Nephron progenitor cell (in vitro differentiated cells): ENCODE data around the gene LALBA.
"Not testable (repeated sequence)": the region's sequence is repeated elsewhere in the genome, so short reads cannot be mapped to it uniquely, and the experiment has no call there.

ENCODE experiments used
- DNase-seq: peaks from one replicate; pipeline ENCODE4 v3.0.0; 2021
- H3K27ac Mint-ChIP-seq: 2 replicates; pipeline ENCODE4 v1.8.0; 2021; ENCODE audit warnings: mild to moderate bottlenecking, moderate library complexity, mixed read lengths
- H3K27me3 Mint-ChIP-seq: 2 replicates; pipeline ENCODE4 v1.8.0; 2021; ENCODE audit warnings: mild to moderate bottlenecking, low read depth, mixed read lengths; ENCODE audit not compliant: poor library complexity
- H3K36me3 Mint-ChIP-seq: 2 replicates; pipeline ENCODE4 v1.8.0; 2021; ENCODE audit warnings: low read depth, mixed read lengths
- H3K4me1 Mint-ChIP-seq: 2 replicates; pipeline ENCODE4 v1.8.0; 2021; ENCODE audit warnings: mixed read lengths
- H3K4me3 Mint-ChIP-seq: 2 replicates; pipeline ENCODE4 v1.8.0; 2021; ENCODE audit warnings: mild to moderate bottlenecking, moderate library complexity, mixed read lengths
- H3K9me3 Mint-ChIP-seq: 2 replicates; pipeline ENCODE4 v1.8.0; 2021; ENCODE audit warnings: mild to moderate bottlenecking, moderate library complexity, mixed read lengths
- TF ChIP-seq, protein P1 (sequence below): fragments of 200-600 bp; sonication (generic); IDR thresholded peaks from 2 replicates; pipeline ENCODE4 v1.5.0; 2021; ENCODE audit warnings: antibody characterized with exemption

The LALBA gene

DNA sequence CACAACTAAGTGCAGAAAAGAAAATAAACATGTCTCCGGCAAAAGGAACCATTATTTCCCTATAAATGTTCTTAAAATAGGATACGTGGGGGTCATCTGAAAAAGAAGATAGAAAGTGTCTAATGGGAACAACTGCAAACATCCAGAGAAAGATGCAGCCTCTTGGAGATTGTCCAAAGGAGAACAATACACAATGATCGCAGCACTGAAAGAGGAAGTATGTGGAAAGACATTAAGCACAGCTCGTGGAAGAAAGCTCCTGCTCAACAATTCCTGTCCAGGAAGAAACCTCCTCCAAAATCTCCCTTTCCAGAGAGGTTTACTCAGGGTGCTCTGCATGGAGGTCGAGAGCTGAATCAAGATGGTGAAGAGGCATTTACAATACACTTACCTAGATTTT lies 2.5 kb upstream of the LALBA start:
- peaks cover 14% of the 10 kb centered on the region for H3K27me3 Mint-ChIP-seq
- no peaks in the 10 kb centered on the region for H3K36me3 Mint-ChIP-seq
- no peaks in the 10 kb centered on the region for H3K4me1 Mint-ChIP-seq
- no peak for DNase-seq
- H3K9me3 Mint-ChIP-seq = no peaks in the 10 kb centered on the region
- TF ChIP-seq, protein P1, sequence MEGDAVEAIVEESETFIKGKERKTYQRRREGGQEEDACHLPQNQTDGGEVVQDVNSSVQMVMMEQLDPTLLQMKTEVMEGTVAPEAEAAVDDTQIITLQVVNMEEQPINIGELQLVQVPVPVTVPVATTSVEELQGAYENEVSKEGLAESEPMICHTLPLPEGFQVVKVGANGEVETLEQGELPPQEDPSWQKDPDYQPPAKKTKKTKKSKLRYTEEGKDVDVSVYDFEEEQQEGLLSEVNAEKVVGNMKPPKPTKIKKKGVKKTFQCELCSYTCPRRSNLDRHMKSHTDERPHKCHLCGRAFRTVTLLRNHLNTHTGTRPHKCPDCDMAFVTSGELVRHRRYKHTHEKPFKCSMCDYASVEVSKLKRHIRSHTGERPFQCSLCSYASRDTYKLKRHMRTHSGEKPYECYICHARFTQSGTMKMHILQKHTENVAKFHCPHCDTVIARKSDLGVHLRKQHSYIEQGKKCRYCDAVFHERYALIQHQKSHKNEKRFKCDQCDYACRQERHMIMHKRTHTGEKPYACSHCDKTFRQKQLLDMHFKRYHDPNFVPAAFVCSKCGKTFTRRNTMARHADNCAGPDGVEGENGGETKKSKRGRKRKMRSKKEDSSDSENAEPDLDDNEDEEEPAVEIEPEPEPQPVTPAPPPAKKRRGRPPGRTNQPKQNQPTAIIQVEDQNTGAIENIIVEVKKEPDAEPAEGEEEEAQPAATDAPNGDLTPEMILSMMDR = no peak
- H3K4me3 Mint-ChIP-seq = no peak overlapping the region
- H3K27ac Mint-ChIP-seq = no peak overlapping the region

DNA sequence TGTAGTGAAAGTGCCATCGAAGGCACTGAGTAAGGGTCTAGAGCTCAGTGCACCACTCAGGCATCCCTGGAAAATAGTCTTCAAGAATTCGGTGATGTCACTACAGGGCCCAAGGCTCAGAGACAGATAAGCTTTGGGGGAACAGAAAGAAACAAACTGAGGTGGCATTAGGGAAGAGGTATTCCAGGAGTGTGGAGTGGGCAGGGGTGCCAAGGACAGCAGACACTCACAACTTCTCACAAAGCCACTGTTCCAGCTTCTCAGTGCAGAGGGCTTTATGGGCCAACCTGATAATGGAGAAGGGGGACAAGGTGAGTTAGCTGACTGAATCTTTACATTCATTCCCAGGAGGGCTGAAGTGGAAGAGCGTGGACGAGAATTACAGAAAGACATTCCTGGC lies 2.1 kb downstream of the LALBA start:
- TF ChIP-seq, protein P1 = no peak
- H3K27me3 Mint-ChIP-seq = peaks cover 36% of the 10 kb centered on the region

DNA sequence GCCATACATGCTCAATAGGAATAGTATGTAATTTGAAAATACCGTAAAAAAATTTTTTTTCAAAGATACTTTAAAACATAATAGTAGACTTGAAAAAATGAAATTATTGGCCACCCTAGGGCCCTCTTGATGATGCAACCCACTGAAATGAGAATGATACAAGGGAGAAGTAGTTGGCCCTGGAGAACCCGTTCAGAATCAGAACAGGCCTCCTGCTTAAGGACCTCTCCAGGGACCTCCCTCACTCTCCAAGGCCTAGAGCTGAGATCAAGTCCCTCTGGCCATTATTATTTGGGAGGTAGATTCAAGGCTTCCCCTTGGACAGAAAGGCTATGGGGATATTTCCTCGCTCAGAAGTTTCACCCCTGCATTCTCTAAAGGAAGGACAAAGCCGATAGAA lies 11.9 kb downstream of the LALBA start:
- no peaks in the 10 kb centered on the region for H3K4me1 Mint-ChIP-seq
- TF ChIP-seq, protein P1 = no peak
- peaks cover 22% of the 10 kb centered on the region for H3K9me3 Mint-ChIP-seq
- no peaks in the 10 kb centered on the region for H3K36me3 Mint-ChIP-seq
- no peak overlapping the region for H3K4me3 Mint-ChIP-seq
- no peak for DNase-seq
- no peak overlapping the region for H3K27ac Mint-ChIP-seq
- peaks cover 5% of the 10 kb centered on the region for H3K27me3 Mint-ChIP-seq

More for the DNA sequence above, 2.1 kb downstream of the LALBA start:
- no peaks in the 10 kb centered on the region for H3K9me3 Mint-ChIP-seq
- H3K4me1 Mint-ChIP-seq = no peaks in the 10 kb centered on the region
- no peak overlapping the region for H3K27ac Mint-ChIP-seq
- no peak overlapping the region for H3K4me3 Mint-ChIP-seq
- no peak for DNase-seq
- H3K36me3 Mint-ChIP-seq = no peaks in the 10 kb centered on the region

DNA sequence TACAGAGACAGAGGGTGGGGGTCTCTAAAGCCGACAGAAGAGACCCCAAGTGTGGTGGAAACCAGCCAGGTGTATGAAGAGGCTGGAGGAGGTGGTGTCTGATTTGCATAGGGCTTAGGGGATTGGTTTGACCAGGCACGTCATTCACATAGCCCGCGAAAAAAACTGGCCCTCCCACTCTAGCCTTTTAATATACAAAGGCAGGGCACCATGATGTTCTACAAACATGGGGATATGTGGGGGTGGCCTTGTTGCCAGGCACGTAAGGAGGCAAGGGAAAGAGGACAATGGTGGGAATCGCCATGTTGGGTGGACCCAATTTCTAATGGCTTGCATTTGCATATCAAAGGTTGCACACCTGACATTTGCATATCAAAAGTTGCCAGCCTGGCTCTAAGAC lies 13.2 kb downstream of the LALBA start:
- no peak for DNase-seq
- H3K4me3 Mint-ChIP-seq = no peak overlapping the region
- peaks cover 5% of the 10 kb centered on the region for H3K27me3 Mint-ChIP-seq
- TF ChIP-seq, protein P1 = no peak
- no peak overlapping the region for H3K27ac Mint-ChIP-seq
- H3K9me3 Mint-ChIP-seq = peaks cover 35% of the 10 kb centered on the region
- H3K4me1 Mint-ChIP-seq = no peaks in the 10 kb centered on the region
- H3K36me3 Mint-ChIP-seq = no peaks in the 10 kb centered on the region

DNA sequence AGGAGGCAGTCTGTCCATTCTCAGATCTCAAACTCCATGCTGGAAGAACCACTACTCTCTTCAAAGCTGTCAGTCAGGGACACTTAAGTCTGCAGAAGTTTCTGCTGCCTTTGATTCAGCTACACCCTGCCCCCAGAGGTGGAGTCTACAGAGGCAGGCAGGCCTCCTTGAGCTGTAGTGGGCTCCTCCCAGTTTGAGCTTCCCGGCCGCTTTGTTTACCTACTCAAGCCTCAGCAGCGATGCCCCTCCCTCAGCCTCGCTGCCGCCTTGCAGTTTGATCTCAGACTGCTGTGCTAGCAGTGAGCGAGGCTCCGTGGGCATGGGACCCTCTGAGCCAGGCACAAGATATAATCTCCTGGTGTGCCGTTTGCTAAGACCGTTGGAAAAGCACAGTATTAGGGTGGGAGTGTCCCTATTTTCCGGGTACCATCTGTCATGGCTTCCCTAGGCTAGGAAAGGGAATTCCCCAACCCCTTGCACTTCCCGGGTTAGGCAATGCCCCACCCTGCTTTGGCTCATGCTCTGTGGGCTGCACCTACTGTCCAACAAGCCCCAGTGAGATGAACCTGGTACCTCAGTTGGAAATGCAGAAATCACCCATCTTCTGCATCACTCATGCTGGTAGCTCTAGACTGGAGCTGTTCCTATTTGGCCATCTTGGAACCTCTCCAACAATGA lies 16.0 kb downstream of the LALBA start:
- peaks cover 59% of the 10 kb centered on the region for H3K9me3 Mint-ChIP-seq
- H3K27me3 Mint-ChIP-seq, H3K36me3 Mint-ChIP-seq, DNase-seq, H3K4me1 Mint-ChIP-seq, H3K27ac Mint-ChIP-seq, H3K4me3 Mint-ChIP-seq: not testable (repeated sequence)

DNA sequence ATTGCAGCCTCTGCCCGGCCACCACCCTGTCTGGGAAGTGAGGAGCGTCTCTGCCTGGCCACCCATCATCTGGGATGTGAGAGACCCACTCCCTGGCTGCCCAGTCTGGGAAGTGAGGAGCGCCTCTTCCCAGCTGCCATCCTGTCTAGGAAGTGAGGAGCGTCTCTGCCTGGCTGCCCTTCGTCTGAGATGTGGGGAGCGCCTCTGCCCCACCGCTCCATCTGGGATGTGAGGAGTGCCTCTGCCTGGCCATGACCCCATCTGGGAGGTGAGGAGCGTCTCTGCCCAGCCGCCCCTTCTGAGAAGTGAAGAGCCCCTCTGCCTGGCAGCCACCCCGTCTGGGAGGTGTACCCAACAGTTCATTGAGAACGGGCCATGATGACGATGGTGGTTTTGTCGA lies 18.2 kb downstream of the LALBA start:
- not testable (repeated sequence) for H3K4me1 Mint-ChIP-seq, H3K36me3 Mint-ChIP-seq, H3K4me3 Mint-ChIP-seq, H3K27me3 Mint-ChIP-seq, DNase-seq, H3K27ac Mint-ChIP-seq
- peaks cover 69% of the 10 kb centered on the region for H3K9me3 Mint-ChIP-seq

DNA sequence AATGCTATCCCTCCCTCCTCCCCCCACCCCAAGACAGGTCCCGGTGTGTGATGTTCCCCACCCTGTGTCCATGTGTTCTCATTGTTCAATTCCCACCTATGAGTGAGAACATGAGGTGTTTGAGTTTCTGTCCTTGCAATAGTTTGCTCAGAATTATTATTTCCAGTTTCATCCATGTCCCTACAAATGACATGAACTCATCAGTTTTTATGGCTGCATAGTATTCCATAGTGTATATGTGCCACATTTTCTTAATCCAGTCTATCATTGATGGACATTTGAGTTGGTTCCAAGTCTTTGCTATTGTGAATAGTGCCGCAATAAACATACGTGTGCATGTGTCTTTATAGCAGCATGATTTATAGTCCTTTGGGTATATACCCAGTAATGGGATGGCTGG lies 22.8 kb downstream of the LALBA start:
- H3K4me3 Mint-ChIP-seq, H3K27me3 Mint-ChIP-seq: not testable (repeated sequence)

More for the DNA sequence above, 22.8 kb downstream of the LALBA start:
- H3K4me1 Mint-ChIP-seq, DNase-seq, H3K36me3 Mint-ChIP-seq, H3K27ac Mint-ChIP-seq: not testable (repeated sequence)
- peaks cover 37% of the 10 kb centered on the region for H3K9me3 Mint-ChIP-seq
